HG03565 (cell line): Measurements from ENCODE around the gene DNMBP.
"Not testable (repeated sequence)": the region's sequence is repeated elsewhere in the genome, so short reads cannot be mapped to it uniquely, and the experiment has no call there.

ENCODE experiments used
- ATAC-seq: cut with Tn5 transposase; IDR thresholded peaks from one replicate; pipeline ENCODE4 v1.9.1; 2021; ENCODE audit warnings: mild to moderate bottlenecking, moderate library complexity; ENCODE audit not compliant: unreplicated experiment

The DNMBP gene

GRCh38 chr10:99985637-99986036, 24.1 kb downstream of the DNMBP start:
- ATAC-seq, result not testable (repeated sequence)

GRCh38 chr10:99984211-99985034, 25.3 kb downstream of the DNMBP start:
- ATAC-seq, result no peak

- ATAC-seq, result no peak
Observed at GRCh38 chr10:99983280-99983988, 26.3 kb downstream of the DNMBP start.

GRCh38 chr10:99982728-99983127, 27.0 kb downstream of the DNMBP start:
- no peak for ATAC-seq

- no peak for ATAC-seq
Observed at GRCh38 chr10:99981581-99982199, 28.1 kb downstream of the DNMBP start.

GRCh38 chr10:99979066-99979685, 30.6 kb downstream of the DNMBP start:
- no peak for ATAC-seq

GRCh38 chr10:99977916-99978315, 31.8 kb downstream of the DNMBP start:
- no peak for ATAC-seq

- ATAC-seq, result no peak
Observed at GRCh38 chr10:99976886-99977665, 32.7 kb downstream of the DNMBP start.

- ATAC-seq, result no peak
Observed at GRCh38 chr10:99975942-99976809, 33.6 kb downstream of the DNMBP start.

GRCh38 chr10:99975106-99975829, 34.5 kb downstream of the DNMBP start:
- ATAC-seq, result no peak

GRCh38 chr10:99973190-99973589, 36.6 kb downstream of the DNMBP start:
- ATAC-seq, result no peak

GRCh38 chr10:99967961-99968360, 41.8 kb downstream of the DNMBP start:
- ATAC-seq, result no peak

GRCh38 chr10:99966306-99966705, 43.4 kb downstream of the DNMBP start:
- no peak for ATAC-seq

- no peak for ATAC-seq
Observed at GRCh38 chr10:99965700-99966099, 44.0 kb downstream of the DNMBP start.

- ATAC-seq, result no peak
Observed at GRCh38 chr10:99964791-99965190, 45.0 kb downstream of the DNMBP start.

GRCh38 chr10:99963467-99964165, 46.1 kb downstream of the DNMBP start:
- ATAC-seq, result not testable (repeated sequence)

GRCh38 chr10:99958806-99959205, 50.9 kb downstream of the DNMBP start:
- ATAC-seq, result no peak

- ATAC-seq, result no peak
Observed at GRCh38 chr10:99958302-99958701, 51.4 kb downstream of the DNMBP start.
